ENCODE measurements around the gene VSIR. TPM values are rescaled to one million over a fixed set of nuclear protein-coding genes. Genes with fewer than 3 reads are reported as not detected.
A peak's percentile ranks its signal among the peaks of the same experiment; 100 is the strongest.

The VSIR gene
- total and polyA plus RNA-seq, 10 donors: 34.5 to 512 (median 299) TPM

DNA sequence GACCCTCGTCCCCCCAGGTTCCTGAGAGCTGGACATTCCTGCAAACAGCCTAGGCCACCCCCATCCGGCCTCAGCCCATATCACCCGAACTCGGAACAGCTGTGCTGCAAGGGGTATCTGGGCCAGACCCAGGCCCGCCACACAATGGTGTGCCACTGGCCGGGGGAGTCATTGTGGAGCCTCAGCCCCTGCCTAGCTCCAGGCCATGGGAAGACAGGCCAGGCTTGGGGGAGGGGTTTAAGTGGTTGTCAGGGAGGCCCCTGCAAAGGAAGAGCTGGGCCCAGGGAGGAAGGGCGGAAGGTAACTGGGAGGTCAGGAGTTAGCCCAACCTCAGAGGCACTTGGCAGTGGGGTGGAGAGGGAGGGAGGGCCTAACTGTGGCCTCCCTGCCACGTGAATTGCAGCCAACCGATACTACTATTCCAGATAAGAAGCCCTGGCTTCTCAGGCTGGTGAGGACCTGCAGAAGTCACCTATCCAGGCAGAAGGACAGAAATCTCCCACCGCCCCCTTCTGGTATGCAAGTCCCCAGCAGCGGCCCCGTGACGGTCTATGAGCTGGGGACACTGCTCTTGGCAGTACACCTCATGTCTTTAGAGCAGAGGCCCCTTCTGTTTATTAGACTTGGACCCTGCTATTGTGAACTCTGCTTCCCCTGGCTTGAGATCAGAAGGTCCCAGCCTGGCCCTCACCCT, 26.8 kb downstream of the VSIR start:
- Histone ChIP-seq H3K9me3 (peaks cover 0 to 5% (median 0%) of the 10 kb centered on the region in 8 donors), H3K27me3 (replicated peaks in 1 of 7) (no peaks in the 10 kb centered on the region), H3K27ac (peak overlapping the region; percentile 86 to 98 (median 93)), H3K4me3 (peak overlapping the region in 1 of 8 donors; percentile 50), H3K4me1 (peaks cover 64 to 100% (median 93%) of the 10 kb centered on the region in 6 donors), H3K36me3 (peaks cover 0 to 33% (median 15%) of the 10 kb centered on the region in 6 donors)
- TF ChIP-seq POLR2AphosphoS5 (IDR thresholded peaks at IDR 0.05) (peak; percentile 75 to 88 (median 80)), POLR2A (IDR thresholded peaks at IDR 0.05) (no peak), CTCF (IDR thresholded peaks at IDR 0.05 in 8 of 11, conservative IDR thresholded peaks at IDR 0.05 in 3 of 11) (peak in 1 of 11 experiments; percentile 16)
- intact Hi-C loops (cut with DNase I; ENCODE audit: low total_unique reads): no loop called here
- 38 to 46% (median 41%) methylated on average over 12 to 13 of the region's 13 CpGs for WGBS, 5 donors
- DNase-seq: peak; percentile 88

DNA sequence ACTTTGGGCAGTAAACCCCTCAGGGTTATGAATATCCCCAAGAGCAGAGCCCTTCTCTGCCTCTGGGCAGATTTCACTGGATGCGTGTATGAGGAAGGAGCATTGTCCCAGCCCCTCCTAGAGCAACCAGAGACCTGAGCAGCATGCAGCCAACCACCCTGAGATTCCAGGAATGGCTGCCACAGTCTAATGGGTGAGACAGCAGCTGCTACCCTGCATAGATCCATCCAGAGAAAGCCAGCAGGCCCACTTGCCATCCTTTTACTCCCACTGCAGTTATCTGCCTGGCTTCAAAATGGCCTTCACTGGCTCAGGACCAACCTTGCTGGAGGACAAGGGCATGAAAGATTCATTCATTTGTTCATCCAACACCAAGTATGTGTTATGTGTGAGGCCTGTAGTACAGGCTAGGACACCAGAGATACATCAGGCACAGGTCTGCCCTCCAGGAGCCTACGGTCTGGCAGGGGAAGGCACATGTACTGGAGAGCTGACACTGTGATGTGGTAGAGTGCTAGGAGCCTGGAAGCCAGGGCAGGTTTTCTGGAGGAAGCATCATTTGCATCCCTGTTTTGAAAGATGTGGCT, 27.6 kb downstream of the VSIR start:
- 79 to 100% (median 90%) methylated on average over 1 to 2 of the region's 2 CpGs for WGBS, 5 donors

DNA sequence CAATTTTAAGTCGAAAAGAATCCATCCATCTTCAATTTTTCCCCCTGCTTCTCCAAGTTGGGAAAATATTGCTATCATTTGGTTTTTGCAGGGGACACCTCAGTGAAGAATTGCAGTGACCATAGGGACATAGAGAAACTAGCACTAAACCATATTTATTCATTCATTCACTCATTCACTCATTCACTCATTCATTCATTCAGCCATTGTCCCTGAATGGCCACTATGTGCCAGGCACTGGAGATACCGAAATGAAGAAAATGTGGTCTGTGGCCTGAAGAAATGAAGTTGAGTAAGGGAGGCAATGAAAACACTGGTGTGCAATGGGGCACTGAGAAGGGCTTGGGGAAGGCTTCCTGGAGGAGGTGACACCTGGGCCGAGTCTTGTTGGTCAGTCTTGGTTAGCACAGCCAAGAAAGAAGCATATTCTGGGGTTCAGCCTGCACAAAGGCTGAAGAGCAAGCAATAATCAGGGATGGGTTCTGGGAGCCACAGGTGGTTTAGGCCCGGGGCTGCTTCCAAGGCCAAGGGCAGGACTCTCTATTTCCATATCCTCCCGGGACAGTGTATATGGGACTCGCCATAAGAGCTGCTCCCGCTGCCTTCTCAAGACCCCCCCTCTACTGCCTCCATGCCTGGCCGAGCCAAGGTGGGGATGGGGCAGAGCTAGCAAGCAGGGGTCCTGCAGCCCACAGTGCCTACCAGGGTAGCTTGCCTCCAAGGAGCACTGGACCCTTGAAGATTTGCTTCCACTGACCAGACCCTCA, 28.2 kb downstream of the VSIR start:
- Histone ChIP-seq H3K27ac (peak overlapping the region; percentile 8 to 98 (median 93)), H3K4me1 (peaks cover 59 to 100% (median 95%) of the 10 kb centered on the region in 6 donors), H3K27me3 (replicated peaks in 1 of 7) (no peaks in the 10 kb centered on the region), H3K36me3 (peaks cover 0 to 19% (median 2%) of the 10 kb centered on the region in 6 donors), H3K9me3 (peaks cover 0 to 5% (median 0%) of the 10 kb centered on the region in 8 donors), H3K4me3 (no peak overlapping the region)
- DNase-seq: peak; percentile 81
- intact Hi-C loops (cut with DNase I; ENCODE audit: low total_unique reads): no loop called here
- 77 to 90% (median 78%) methylated on average over 8 of the region's 8 CpGs for WGBS, 5 donors
- TF ChIP-seq POLR2AphosphoS5 (IDR thresholded peaks at IDR 0.05): peak; percentile 37 to 76 (median 42)
- TF ChIP-seq POLR2A (IDR thresholded peaks at IDR 0.05): no peak
- no peak for TF ChIP-seq CTCF (IDR thresholded peaks at IDR 0.05 in 8 of 11, conservative IDR thresholded peaks at IDR 0.05 in 3 of 11)

More for the DNA sequence above, 27.6 kb downstream of the VSIR start:
- TF ChIP-seq POLR2A (IDR thresholded peaks at IDR 0.05) (no peak), CTCF (IDR thresholded peaks at IDR 0.05 in 8 of 11, conservative IDR thresholded peaks at IDR 0.05 in 3 of 11) (no peak), POLR2AphosphoS5 (IDR thresholded peaks at IDR 0.05) (peak in 1 of 3 donors; percentile 57)
- no peak for DNase-seq
- Histone ChIP-seq H3K36me3 (peaks cover 0 to 26% (median 9%) of the 10 kb centered on the region in 6 donors), H3K4me1 (peaks cover 59 to 100% (median 95%) of the 10 kb centered on the region in 6 donors), H3K27me3 (replicated peaks in 1 of 7) (no peaks in the 10 kb centered on the region), H3K9me3 (peaks cover 0 to 5% (median 0%) of the 10 kb centered on the region in 8 donors), H3K4me3 (no peak overlapping the region), H3K27ac (peak overlapping the region; percentile 86 to 98 (median 93))
- intact Hi-C loops (cut with DNase I; ENCODE audit: low total_unique reads): no loop called here
